Keratinocyte (primary cell): ENCODE measurements around the gene HORMAD1.

Experiments used
- CTCF ChIP-seq, 3 experiments: IDR thresholded peaks in 1 of 3; conservative IDR thresholded peaks in 1 of 3; optimal IDR thresholded peaks in 1 of 3; 2 replicates in 2 of 3; 3 replicates in 1 of 3; pipeline versions ENCODE3 to v1.5.1; 2011; ENCODE audit warnings: low read length in 3 of 3, mild to moderate bottlenecking in 3 of 3, moderate library complexity in 2 of 3, control low read depth in 1 of 3, inconsistent platforms in 1 of 3; ENCODE audit not compliant: insufficient read depth in 2 of 3; ENCODE audit errors: extremely low read depth in 1 of 3
- EZH2 ChIP-seq: IDR thresholded peaks from one replicate; pipeline ENCODE4 v1.6.1; 2012; ENCODE audit warnings: inconsistent platforms, mild to moderate bottlenecking, low read length, moderate library complexity

GRCh38 chr1:150696162-150696561 is 24.5 kb downstream of the HORMAD1 start:
- TF ChIP-seq CTCF (optimal IDR thresholded peaks at IDR 0.05 in 1 of 3, IDR thresholded peaks at IDR 0.05 in 1 of 3, conservative IDR thresholded peaks at IDR 0.05 in 1 of 3; ENCODE audit: extremely low read depth in 1 of 3, insufficient read depth in 2 of 3, low read length in 3 of 3) (no peak), EZH2 (no peak)
